ENCODE measurements around the gene MTHFD1L. TPM values are rescaled to one million over a fixed set of nuclear protein-coding genes. Genes with fewer than 3 reads are reported as not detected.

MTHFD1L gene
- total and polyA plus RNA-seq, 2 donors from 2014 or later = 4.7 to 39.6 TPM

- Histone ChIP-seq H3K27ac (ENCODE audit: low read depth in 2 of 2, low read length in 2 of 2) (no peak overlapping the region), H3K4me3 (ENCODE audit: low read length in 3 of 3) (no peak overlapping the region), H3K27me3 (ENCODE audit: control insufficient read depth, insufficient read depth, low read length) (no peaks in the 10 kb centered on the region), H3K36me3 (ENCODE audit: control insufficient read depth in 2 of 3, insufficient read depth in 3 of 3, low read length in 3 of 3) (no peaks in the 10 kb centered on the region), H3K9me3 (ENCODE audit: control insufficient read depth in 2 of 3, insufficient read depth in 1 of 3, low read length in 3 of 3) (no peaks in the 10 kb centered on the region), H3K4me1 (ENCODE audit: control insufficient read depth in 2 of 3, insufficient read depth in 2 of 3, low read depth in 1 of 3, low read length in 3 of 3) (peaks cover 0 to 3% (median 0%) of the 10 kb centered on the region in 3 donors), H3K9ac (ENCODE audit: low read length in 3 of 3) (no peak overlapping the region)
- no peak for DNase-seq
- intact Hi-C loops (cut with DNase I) = no loop called here
- TF ChIP-seq, protein P1, sequence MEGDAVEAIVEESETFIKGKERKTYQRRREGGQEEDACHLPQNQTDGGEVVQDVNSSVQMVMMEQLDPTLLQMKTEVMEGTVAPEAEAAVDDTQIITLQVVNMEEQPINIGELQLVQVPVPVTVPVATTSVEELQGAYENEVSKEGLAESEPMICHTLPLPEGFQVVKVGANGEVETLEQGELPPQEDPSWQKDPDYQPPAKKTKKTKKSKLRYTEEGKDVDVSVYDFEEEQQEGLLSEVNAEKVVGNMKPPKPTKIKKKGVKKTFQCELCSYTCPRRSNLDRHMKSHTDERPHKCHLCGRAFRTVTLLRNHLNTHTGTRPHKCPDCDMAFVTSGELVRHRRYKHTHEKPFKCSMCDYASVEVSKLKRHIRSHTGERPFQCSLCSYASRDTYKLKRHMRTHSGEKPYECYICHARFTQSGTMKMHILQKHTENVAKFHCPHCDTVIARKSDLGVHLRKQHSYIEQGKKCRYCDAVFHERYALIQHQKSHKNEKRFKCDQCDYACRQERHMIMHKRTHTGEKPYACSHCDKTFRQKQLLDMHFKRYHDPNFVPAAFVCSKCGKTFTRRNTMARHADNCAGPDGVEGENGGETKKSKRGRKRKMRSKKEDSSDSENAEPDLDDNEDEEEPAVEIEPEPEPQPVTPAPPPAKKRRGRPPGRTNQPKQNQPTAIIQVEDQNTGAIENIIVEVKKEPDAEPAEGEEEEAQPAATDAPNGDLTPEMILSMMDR (IDR thresholded peaks at IDR 0.05; ENCODE audit: borderline replicate concordance, extremely low read depth, insufficient read depth) = no peak
- no peak for FAIRE-seq
Measured at GRCh38 chr6:151113641-151114040, 248.1 kb downstream of the MTHFD1L start.

DNA sequence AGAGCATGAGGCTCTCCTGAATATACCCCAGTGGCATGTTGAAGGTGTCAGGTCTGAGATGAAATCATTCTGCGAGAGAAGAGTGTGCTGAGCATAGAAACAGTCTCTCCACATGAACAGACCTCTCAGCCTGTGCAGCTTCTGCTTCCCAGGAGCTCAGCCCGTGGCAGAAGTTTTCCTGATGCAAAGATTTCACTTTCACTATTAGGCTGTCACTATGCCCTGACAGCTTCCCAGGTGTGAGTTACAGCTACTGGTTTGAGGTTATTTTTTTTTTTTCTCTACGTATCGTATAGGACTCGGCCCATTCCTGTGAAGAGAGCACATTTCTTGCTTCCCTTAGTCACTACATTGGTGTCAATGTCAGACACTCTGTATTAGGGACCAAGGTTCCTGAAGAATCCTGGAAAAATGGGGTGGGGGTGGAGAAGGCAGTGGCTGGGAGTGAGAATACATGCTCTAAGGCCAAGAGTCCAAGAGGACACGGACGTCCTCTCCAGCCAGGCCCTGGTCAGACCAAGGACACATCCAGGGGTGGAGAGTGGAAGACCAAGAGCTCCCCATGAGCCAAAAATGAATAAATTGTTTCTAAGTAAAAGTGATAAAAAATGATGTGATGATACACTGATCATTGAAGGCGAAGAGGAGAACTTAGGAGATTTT, 253.1 kb downstream of the MTHFD1L start:
- H3K27ac ChIP-seq (ENCODE audit: low read depth in 2 of 2, low read length in 2 of 2) = no peak overlapping the region
- no peak for FAIRE-seq
- no peak overlapping the region for H3K9ac ChIP-seq (ENCODE audit: low read length in 3 of 3)
- peaks cover 0 to 4% (median 0%) of the 10 kb centered on the region in 3 donors for H3K4me1 ChIP-seq (ENCODE audit: control insufficient read depth in 2 of 3, insufficient read depth in 2 of 3, low read depth in 1 of 3, low read length in 3 of 3)
- H3K27me3 ChIP-seq (ENCODE audit: control insufficient read depth, insufficient read depth, low read length) = no peaks in the 10 kb centered on the region
- peak overlapping the region in 1 of 3 donors; percentile 3 for H3K4me3 ChIP-seq (ENCODE audit: low read length in 3 of 3)
- intact Hi-C loops (cut with DNase I) = no loop called here
- DNase-seq = peak in 1 of 5 donors; percentile 37
- H3K9me3 ChIP-seq (ENCODE audit: control insufficient read depth in 2 of 3, insufficient read depth in 1 of 3, low read length in 3 of 3) = no peaks in the 10 kb centered on the region
- H3K36me3 ChIP-seq (ENCODE audit: control insufficient read depth in 2 of 3, insufficient read depth in 3 of 3, low read length in 3 of 3) = no peaks in the 10 kb centered on the region
- TF ChIP-seq, protein P1 (IDR thresholded peaks at IDR 0.05; ENCODE audit: borderline replicate concordance, extremely low read depth, insufficient read depth) = no peak

DNA sequence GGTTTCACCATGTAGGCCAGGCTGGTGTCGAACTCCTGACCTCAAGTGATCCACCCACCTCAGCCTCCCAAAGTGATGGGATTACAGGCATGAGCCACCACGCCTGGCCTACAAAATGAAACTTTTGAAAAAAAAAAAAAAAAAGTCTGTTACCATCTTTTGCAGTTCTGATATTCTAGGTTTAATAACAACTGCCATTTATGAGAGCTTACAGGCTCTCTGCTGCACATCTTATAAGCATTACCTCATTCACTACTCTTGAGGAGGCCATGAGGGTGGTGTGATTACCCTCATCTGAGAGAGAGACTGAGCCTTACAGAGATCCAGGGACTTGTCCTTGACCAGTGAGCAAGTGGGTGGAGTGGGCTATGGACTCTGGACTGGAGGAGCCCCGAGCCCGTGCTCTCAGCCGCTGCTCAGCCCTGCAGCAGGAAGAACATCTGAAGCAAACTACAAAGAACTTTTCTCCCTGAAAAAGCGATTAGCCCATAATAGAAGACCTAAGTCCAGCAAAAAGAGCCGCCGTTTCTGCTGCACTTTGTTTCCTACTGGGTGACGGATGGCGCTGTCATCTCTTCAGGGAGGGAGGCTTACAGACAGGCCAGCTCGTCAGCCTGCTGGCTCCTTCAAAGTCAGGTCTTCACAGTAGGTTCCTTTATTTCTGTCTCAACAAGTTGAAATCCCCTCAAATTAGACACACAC, 254.5 kb downstream of the MTHFD1L start:
- Histone ChIP-seq H3K27ac (ENCODE audit: low read depth in 2 of 2, low read length in 2 of 2) (no peak overlapping the region), H3K9ac (ENCODE audit: low read length in 3 of 3) (no peak overlapping the region), H3K4me1 (ENCODE audit: control insufficient read depth in 2 of 3, insufficient read depth in 2 of 3, low read depth in 1 of 3, low read length in 3 of 3) (peaks cover 0 to 4% (median 0%) of the 10 kb centered on the region in 3 donors), H3K27me3 (ENCODE audit: control insufficient read depth, insufficient read depth, low read length) (no peaks in the 10 kb centered on the region), H3K9me3 (ENCODE audit: control insufficient read depth in 2 of 3, insufficient read depth in 1 of 3, low read length in 3 of 3) (no peaks in the 10 kb centered on the region), H3K4me3 (ENCODE audit: low read length in 3 of 3) (no peak overlapping the region), H3K36me3 (ENCODE audit: control insufficient read depth in 2 of 3, insufficient read depth in 3 of 3, low read length in 3 of 3) (no peaks in the 10 kb centered on the region)
- FAIRE-seq (no peak), DNase-seq (peak in 1 of 5 donors; percentile 59)
- TF ChIP-seq, protein P1 (IDR thresholded peaks at IDR 0.05; ENCODE audit: borderline replicate concordance, extremely low read depth, insufficient read depth) = no peak
- intact Hi-C loops (cut with DNase I) = no loop called here

Measured in kidney (tissue), 14 donors.